SK-N-SH (cell line): ENCODE data around the gene GLS2. TPM values are rescaled to one million over a fixed set of nuclear protein-coding genes. Genes with fewer than 3 reads are reported as not detected.
A peak's percentile ranks its signal among the peaks of the same experiment; 100 is the strongest.

Experiments used
- CTCF ChIA-PET: fragments of 300-600, 350-600 bp; formaldehyde crosslinking; extraction: SDS; loops from one replicate; lab custom pipeline; 2021; lab: Yijun Ruan, JAX
- POLR2A ChIA-PET: fragments of 350-600 bp; sonication (Branson Sonifier 250); formaldehyde crosslinking; extraction: SDS; loops from one replicate; lab custom pipeline; 2020; ENCODE audit warnings: antibody characterized with exemption, inconsistent platforms; lab: Yijun Ruan, JAX
- DNase-seq: peaks from one replicate; pipeline ENCODE4 v3.0.0; 2012
- H2AFZ ChIP-seq: fragments of 200-600 bp; sonication (generic); 2 replicates; pipeline ENCODE4 v1.8.1; 2016; ENCODE audit warnings: antibody characterized with exemption, mild to moderate bottlenecking, low read depth
- H3F3A ChIP-seq: fragments of 200-600 bp; sonication (generic); replicated peaks from 2 replicates; pipeline ENCODE3; 2016; ENCODE audit warnings: antibody characterized with exemption, mild to moderate bottlenecking; ENCODE audit not compliant: insufficient read depth
- H3K27ac ChIP-seq, 2 experiments: fragments of 200-500 bp in 1 of 2; fragments of 200-600 bp in 1 of 2; sonication (Bioruptor generic) in 1 of 2; sonication (generic), shearing (Covaris generic) in 1 of 2; 2 replicates each; pipeline versions ENCODE4 v1.5.1 to v1.6.1; 2014 to 2016; ENCODE audit warnings: low read depth in 2 of 2, inconsistent platforms in 1 of 2, low read length in 1 of 2, mild to moderate bottlenecking in 1 of 2, mixed read lengths in 1 of 2
- H3K27me3 ChIP-seq: fragments of 200-600 bp; sonication (generic), shearing (Covaris generic); 2 replicates; pipeline ENCODE4 v1.6.1; 2016; ENCODE audit warnings: mixed run types; ENCODE audit not compliant: insufficient read depth
- H3K36me3 ChIP-seq, 2 experiments: fragments of 200-500 bp in 1 of 2; fragments of 200-600 bp in 1 of 2; sonication (Bioruptor generic) in 1 of 2; sonication (generic) in 1 of 2; replicated peaks in 1 of 2; 2 replicates each; pipeline versions ENCODE3 to v1.5.1; 2014 to 2016; ENCODE audit warnings: low read length in 1 of 2, mild to moderate bottlenecking in 1 of 2; ENCODE audit not compliant: insufficient read depth in 2 of 2, control insufficient read depth in 1 of 2
- H3K4me1 ChIP-seq, 2 experiments: fragments of 200-500 bp in 1 of 2; fragments of 200-600 bp in 1 of 2; sonication (Bioruptor generic) in 1 of 2; sonication (generic), shearing (Covaris generic) in 1 of 2; 2 replicates each; pipeline versions ENCODE4 v1.5.1 to v1.6.1; 2014 to 2016; ENCODE audit warnings: low read depth in 1 of 2, low read length in 1 of 2, mixed run types in 1 of 2; ENCODE audit not compliant: insufficient read depth in 2 of 2, control insufficient read depth in 1 of 2
- H3K4me2 ChIP-seq: fragments of 200-600 bp; sonication (generic), shearing (Covaris generic); 2 replicates; pipeline ENCODE4 v1.6.1; 2017; ENCODE audit warnings: mixed run types
- H3K4me3 ChIP-seq, 2 experiments: fragments of 200-500 bp in 1 of 2; fragments of 200-600 bp in 1 of 2; sonication (Bioruptor generic) in 1 of 2; sonication (generic), shearing (Covaris generic) in 1 of 2; 2 replicates each; pipeline versions ENCODE4 v1.5.1 to v1.8.1; 2014 to 2016; ENCODE audit warnings: low read depth in 2 of 2, inconsistent platforms in 1 of 2, low read length in 1 of 2, mild to moderate bottlenecking in 1 of 2, mixed read lengths in 1 of 2, moderate library complexity in 1 of 2
- H3K79me2 ChIP-seq: fragments of 200-600 bp; sonication (generic); 2 replicates; pipeline ENCODE4 v1.8.1; 2017; ENCODE audit warnings: mild to moderate bottlenecking; ENCODE audit not compliant: insufficient read depth
- H3K9ac ChIP-seq: fragments of 200-600 bp; sonication (generic); 2 replicates; pipeline ENCODE4 v1.6.1; 2017; ENCODE audit warnings: mixed run types
- H3K9me2 ChIP-seq: fragments of 200-600 bp; sonication (generic); 2 replicates; pipeline ENCODE4 v1.6.1; 2017; ENCODE audit warnings: mixed run types
- H3K9me3 ChIP-seq: fragments of 200-600 bp; sonication (generic); 2 replicates; pipeline ENCODE4 v1.6.1; 2017; ENCODE audit warnings: mixed run types, mild to moderate bottlenecking, moderate library complexity
- H4K20me1 ChIP-seq: fragments of 200-600 bp; sonication (generic); 2 replicates; pipeline ENCODE4 v1.6.1; 2017; ENCODE audit warnings: mild to moderate bottlenecking, mixed run types; ENCODE audit not compliant: insufficient read depth
- CHD2 ChIP-seq: fragments of 150-350 bp; IDR thresholded peaks from 2 replicates; pipeline ENCODE4 v1.6.1; 2018; ENCODE audit warnings: low read length; ENCODE audit not compliant: partially characterized antibody
- EP300 ChIP-seq, 2 experiments: IDR thresholded peaks; 2 replicates each; pipeline versions ENCODE4 v1.4.0 to v1.6.1; 2012; ENCODE audit warnings: borderline replicate concordance in 1 of 2, low read depth in 1 of 2, low read length in 1 of 2
- EZH2phosphoT487 ChIP-seq: fragments of 200-600 bp; sonication (generic); IDR thresholded peaks from 2 replicates; pipeline ENCODE4 v1.6.1; 2017; ENCODE audit warnings: low read depth, mixed run types, mild to moderate bottlenecking, antibody characterized with exemption, moderate library complexity, borderline replicate concordance
- FOXJ3 ChIP-seq: sonication (generic); formaldehyde crosslinking; IDR thresholded peaks from 2 replicates; pipeline ENCODE4 v1.5.1; 2020; ENCODE audit warnings: mild to moderate bottlenecking, missing genetic modification reagents
- FOXM1 ChIP-seq: IDR thresholded peaks from 2 replicates; pipeline ENCODE4 v1.4.0; 2012; ENCODE audit warnings: low read depth, mild to moderate bottlenecking
- GABPA ChIP-seq: IDR thresholded peaks from 2 replicates; pipeline ENCODE4 v1.4.0; 2012; ENCODE audit warnings: low read depth, mild to moderate bottlenecking
- GATA2 ChIP-seq: sonication (generic); formaldehyde crosslinking; IDR thresholded peaks from 2 replicates; pipeline ENCODE4 v1.5.0; 2020; ENCODE audit warnings: mild to moderate bottlenecking, missing genetic modification reagents
- MEF2A ChIP-seq: IDR thresholded peaks from 2 replicates; pipeline ENCODE4 v1.4.0; 2012; ENCODE audit warnings: low read depth, borderline replicate concordance
- MXI1 ChIP-seq: IDR thresholded peaks from 2 replicates; pipeline ENCODE4 v1.6.1; 2012; ENCODE audit warnings: mild to moderate bottlenecking, low read depth, low read length, improper control_type of control experiment
- POLR2AphosphoS5 ChIP-seq: IDR thresholded peaks from 2 replicates; pipeline ENCODE4 v1.6.1; 2012; ENCODE audit warnings: low read depth, low read length
- RCOR1 ChIP-seq: fragments of 150-350 bp; IDR thresholded peaks from 2 replicates; pipeline ENCODE4 v1.6.1; 2017; ENCODE audit warnings: antibody characterized with exemption, low read length
- RFX5 ChIP-seq: IDR thresholded peaks from 2 replicates; pipeline ENCODE4 v1.6.1; 2012; ENCODE audit warnings: mild to moderate bottlenecking, improper control_type of control experiment, low read length
- SIN3A ChIP-seq: IDR thresholded peaks from 2 replicates; pipeline ENCODE4 v1.6.1; 2012; ENCODE audit warnings: low read depth, mild to moderate bottlenecking, low read length, moderate library complexity, borderline replicate concordance
- TCF12 ChIP-seq: IDR thresholded peaks from 2 replicates; pipeline ENCODE4 v1.4.0; 2012
- TEAD4 ChIP-seq: IDR thresholded peaks from 2 replicates; pipeline ENCODE4 v1.4.0; 2012; ENCODE audit warnings: mild to moderate bottlenecking, borderline replicate concordance; ENCODE audit not compliant: insufficient read depth
- WGBS: methylation state at CpG from one replicate; pipeline ENCODE4 v1.1.6; 2017; ENCODE audit warnings: low lambda C conversion rate; 5-methylcytosine and 5-hydroxymethylcytosine counted together
- polyA plus RNA-seq, 3 experiments: library from polyadenylated mRNA; depleted of rRNA; stranded (reverse); fragments of >200 nt; gene quantifications; 2 replicates each; pipeline ENCODE4 v1.2.3, GENCODE V29; 2012
- TF ChIP-seq, protein P1 (sequence below): IDR thresholded peaks from 2 replicates; pipeline ENCODE4 v1.4.0; 2012; ENCODE audit warnings: low read depth, borderline replicate concordance
- TF ChIP-seq, protein P2 (sequence below): IDR thresholded peaks from 2 replicates; pipeline ENCODE4 v1.6.1; 2012; ENCODE audit warnings: mild to moderate bottlenecking, low read depth, low read length, moderate library complexity
- TF ChIP-seq, protein P3 (sequence below): IDR thresholded peaks from 2 replicates; pipeline ENCODE4 v1.4.0; 2012; ENCODE audit warnings: low read depth, borderline replicate concordance
- TF ChIP-seq, protein P4 (sequence below): IDR thresholded peaks from 2 replicates; pipeline ENCODE4 v1.4.0; 2012; ENCODE audit warnings: low read depth
- TF ChIP-seq, protein P5 (sequence below): fragments of 150-350 bp; IDR thresholded peaks from 2 replicates; pipeline ENCODE4 v1.6.1; 2017; ENCODE audit warnings: antibody characterized with exemption, low read length, low read depth, borderline replicate concordance

Gene GLS2
- polyA plus RNA-seq, 1 of the 3 experiments (the other 2 are of a cell fraction): 2.1 TPM

DNA sequence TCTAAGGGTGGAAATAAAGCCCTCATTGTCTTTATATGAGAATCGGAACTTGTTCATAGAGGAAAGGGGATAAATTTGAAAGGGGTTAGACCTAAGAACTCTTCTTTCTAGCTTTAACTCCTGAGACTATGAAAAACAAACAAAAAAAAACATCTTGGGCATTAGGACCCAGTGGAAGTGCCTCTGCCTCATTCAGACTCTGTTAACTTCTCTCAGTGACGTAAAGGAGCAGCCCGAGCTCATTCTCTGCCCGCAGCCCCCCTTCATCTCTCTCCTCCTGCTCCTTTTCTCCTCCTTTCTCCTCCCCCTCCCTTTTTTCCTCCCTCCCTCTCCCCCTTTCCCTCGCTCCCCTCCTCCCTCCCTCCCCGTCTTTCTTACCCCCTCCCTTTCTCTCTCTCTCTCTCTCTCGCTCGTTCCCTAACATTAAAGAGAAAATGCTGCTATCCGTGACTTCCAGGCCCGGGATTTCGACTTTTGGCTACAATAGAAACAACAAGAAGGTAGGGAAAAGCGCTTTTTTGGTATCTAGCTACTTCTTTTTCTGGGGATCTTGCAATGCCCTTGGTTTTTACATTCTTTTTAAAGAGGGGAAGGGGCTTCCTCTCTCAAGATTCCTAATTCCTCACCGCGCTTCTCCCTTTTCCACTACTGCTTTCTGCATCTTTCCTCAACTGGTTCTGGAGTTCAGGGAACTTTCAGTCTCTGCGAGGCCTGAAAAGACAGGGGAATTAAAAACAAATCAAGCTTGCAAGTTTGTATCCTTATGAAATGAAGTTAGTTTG is 33.8 kb upstream of the GLS2 start, which contains the start of gene RBMS2 (continued):
- TF ChIP-seq, protein P1, sequence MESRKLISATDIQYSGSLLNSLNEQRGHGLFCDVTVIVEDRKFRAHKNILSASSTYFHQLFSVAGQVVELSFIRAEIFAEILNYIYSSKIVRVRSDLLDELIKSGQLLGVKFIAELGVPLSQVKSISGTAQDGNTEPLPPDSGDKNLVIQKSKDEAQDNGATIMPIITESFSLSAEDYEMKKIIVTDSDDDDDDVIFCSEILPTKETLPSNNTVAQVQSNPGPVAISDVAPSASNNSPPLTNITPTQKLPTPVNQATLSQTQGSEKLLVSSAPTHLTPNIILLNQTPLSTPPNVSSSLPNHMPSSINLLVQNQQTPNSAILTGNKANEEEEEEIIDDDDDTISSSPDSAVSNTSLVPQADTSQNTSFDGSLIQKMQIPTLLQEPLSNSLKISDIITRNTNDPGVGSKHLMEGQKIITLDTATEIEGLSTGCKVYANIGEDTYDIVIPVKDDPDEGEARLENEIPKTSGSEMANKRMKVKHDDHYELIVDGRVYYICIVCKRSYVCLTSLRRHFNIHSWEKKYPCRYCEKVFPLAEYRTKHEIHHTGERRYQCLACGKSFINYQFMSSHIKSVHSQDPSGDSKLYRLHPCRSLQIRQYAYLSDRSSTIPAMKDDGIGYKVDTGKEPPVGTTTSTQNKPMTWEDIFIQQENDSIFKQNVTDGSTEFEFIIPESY: 0 out of 2 replicates have a peak, but pooled peaks have one; percentile 47
- no peak for TF ChIP-seq FOXM1
- no peak for TF ChIP-seq EP300 (IDR thresholded peaks at IDR 0.05; ENCODE audit: borderline replicate concordance in 1 of 2, low read depth in 1 of 2, low read length in 1 of 2)

DNA sequence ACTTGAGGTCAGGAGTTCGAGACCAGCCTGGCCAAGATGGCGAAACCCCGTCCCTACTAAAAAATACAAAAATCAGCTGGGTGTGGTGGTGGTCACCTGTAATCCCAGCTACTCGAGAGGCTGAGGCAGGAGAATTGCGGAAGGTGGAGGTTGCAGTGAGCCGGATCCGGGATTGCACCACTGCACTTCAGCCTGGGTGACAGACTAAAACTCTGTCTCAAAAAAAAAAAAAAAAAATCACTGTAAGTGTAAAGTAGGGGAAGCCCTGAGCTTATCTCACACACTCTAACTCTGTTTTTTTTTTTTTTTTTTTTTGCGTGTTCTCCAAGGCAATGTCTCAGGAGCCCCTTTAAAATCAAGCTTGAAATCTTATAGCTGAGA is 33.2 kb upstream of the GLS2 start:
- ChIA-PET POLR2A (interaction anchor here (0.6 to 1.3 kb wide), 2 partner anchors 115 to 139 kb away, joined by 3 to 5 read pairs; no protein-coding TSS in a partner anchor), CTCF (interaction anchor here (0.7 to 5.1 kb wide), 8 partner anchors 7 to 366 kb away, joined by 3 to 29 read pairs (median 4); partner anchors contain the start of gene ATP5F1B)
- no peaks in the 10 kb centered on the region for H3K36me3 ChIP-seq
- H3K9me2 ChIP-seq: no peaks in the 10 kb centered on the region
- H3K4me2 ChIP-seq: peak overlapping the region; percentile 79
- WGBS: 63% methylated on average over 8 of the region's 8 CpGs
- no peaks in the 10 kb centered on the region for H3K9me3 ChIP-seq
- peak overlapping the region; percentile 74 for H2AFZ ChIP-seq
- peaks cover 44% of the 10 kb centered on the region for H3K79me2 ChIP-seq
- H3K27me3 ChIP-seq: no peaks in the 10 kb centered on the region
- peak overlapping the region; percentile 62 to 73 for H3K4me3 ChIP-seq
- peak overlapping the region; percentile 87; the same call in 1 of the 2 replicates for H3K9ac ChIP-seq
- H4K20me1 ChIP-seq: no peaks in the 10 kb centered on the region
- H3K4me1 ChIP-seq: no peaks in the 10 kb centered on the region; a peak in 1 of 4 replicates
- peak overlapping the region; percentile 66 to 93 for H3K27ac ChIP-seq
- DNase-seq: no peak
- peaks cover 30% of the 10 kb centered on the region for H3F3A ChIP-seq
- TF ChIP-seq RCOR1 (no peak), EP300 (IDR thresholded peaks at IDR 0.05; ENCODE audit: borderline replicate concordance in 1 of 2, low read depth in 1 of 2, low read length in 1 of 2) (no peak), TEAD4 (no peak), MXI1 (no peak), TCF12 (no peak), FOXJ3 (no peak), SIN3A (no peak), GATA2 (no peak), MEF2A (no peak), CHD2 (no peak), EZH2phosphoT487 (no peak), POLR2AphosphoS5 (no peak), RFX5 (no peak), GABPA (no peak)
- TF ChIP-seq, protein P2, sequence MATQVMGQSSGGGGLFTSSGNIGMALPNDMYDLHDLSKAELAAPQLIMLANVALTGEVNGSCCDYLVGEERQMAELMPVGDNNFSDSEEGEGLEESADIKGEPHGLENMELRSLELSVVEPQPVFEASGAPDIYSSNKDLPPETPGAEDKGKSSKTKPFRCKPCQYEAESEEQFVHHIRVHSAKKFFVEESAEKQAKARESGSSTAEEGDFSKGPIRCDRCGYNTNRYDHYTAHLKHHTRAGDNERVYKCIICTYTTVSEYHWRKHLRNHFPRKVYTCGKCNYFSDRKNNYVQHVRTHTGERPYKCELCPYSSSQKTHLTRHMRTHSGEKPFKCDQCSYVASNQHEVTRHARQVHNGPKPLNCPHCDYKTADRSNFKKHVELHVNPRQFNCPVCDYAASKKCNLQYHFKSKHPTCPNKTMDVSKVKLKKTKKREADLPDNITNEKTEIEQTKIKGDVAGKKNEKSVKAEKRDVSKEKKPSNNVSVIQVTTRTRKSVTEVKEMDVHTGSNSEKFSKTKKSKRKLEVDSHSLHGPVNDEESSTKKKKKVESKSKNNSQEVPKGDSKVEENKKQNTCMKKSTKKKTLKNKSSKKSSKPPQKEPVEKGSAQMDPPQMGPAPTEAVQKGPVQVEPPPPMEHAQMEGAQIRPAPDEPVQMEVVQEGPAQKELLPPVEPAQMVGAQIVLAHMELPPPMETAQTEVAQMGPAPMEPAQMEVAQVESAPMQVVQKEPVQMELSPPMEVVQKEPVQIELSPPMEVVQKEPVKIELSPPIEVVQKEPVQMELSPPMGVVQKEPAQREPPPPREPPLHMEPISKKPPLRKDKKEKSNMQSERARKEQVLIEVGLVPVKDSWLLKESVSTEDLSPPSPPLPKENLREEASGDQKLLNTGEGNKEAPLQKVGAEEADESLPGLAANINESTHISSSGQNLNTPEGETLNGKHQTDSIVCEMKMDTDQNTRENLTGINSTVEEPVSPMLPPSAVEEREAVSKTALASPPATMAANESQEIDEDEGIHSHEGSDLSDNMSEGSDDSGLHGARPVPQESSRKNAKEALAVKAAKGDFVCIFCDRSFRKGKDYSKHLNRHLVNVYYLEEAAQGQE: no peak
- TF ChIP-seq, protein P3, sequence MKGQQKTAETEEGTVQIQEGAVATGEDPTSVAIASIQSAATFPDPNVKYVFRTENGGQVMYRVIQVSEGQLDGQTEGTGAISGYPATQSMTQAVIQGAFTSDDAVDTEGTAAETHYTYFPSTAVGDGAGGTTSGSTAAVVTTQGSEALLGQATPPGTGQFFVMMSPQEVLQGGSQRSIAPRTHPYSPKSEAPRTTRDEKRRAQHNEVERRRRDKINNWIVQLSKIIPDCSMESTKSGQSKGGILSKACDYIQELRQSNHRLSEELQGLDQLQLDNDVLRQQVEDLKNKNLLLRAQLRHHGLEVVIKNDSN: no peak
- TF ChIP-seq, protein P4, sequence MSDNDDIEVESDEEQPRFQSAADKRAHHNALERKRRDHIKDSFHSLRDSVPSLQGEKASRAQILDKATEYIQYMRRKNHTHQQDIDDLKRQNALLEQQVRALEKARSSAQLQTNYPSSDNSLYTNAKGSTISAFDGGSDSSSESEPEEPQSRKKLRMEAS: no peak
- TF ChIP-seq, protein P5, sequence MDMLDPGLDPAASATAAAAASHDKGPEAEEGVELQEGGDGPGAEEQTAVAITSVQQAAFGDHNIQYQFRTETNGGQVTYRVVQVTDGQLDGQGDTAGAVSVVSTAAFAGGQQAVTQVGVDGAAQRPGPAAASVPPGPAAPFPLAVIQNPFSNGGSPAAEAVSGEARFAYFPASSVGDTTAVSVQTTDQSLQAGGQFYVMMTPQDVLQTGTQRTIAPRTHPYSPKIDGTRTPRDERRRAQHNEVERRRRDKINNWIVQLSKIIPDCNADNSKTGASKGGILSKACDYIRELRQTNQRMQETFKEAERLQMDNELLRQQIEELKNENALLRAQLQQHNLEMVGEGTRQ: no peak
